HG03108 (cell line): Measurements from ENCODE around the gene ATP2B2.

Experiments
- ATAC-seq: cut with Tn5 transposase; IDR thresholded peaks from one replicate; pipeline ENCODE4 v1.9.1; 2021; ENCODE audit warnings: moderate library complexity; ENCODE audit not compliant: unreplicated experiment

The ATP2B2 gene

DNA sequence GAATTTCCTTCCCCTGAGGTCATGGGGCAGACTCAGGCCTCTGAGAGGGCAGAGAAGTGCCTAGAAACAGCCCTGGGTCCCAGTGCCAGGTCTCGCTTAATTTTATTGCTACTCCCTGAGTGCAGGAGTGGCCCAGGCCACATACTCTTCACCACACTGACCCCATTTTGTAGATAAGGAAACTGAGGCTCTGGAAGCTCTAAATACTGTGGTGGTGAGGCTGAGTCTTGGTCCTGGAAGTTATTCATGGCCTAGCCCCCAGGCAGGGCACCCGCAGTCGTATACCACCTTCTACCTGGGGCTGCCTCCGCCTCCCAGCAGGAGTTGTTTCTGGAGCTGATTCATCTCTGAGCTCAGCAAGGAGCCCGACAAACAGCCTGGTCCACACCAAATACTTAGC is 9.8 kb downstream of the ATP2B2 start:
- no peak for ATAC-seq

DNA sequence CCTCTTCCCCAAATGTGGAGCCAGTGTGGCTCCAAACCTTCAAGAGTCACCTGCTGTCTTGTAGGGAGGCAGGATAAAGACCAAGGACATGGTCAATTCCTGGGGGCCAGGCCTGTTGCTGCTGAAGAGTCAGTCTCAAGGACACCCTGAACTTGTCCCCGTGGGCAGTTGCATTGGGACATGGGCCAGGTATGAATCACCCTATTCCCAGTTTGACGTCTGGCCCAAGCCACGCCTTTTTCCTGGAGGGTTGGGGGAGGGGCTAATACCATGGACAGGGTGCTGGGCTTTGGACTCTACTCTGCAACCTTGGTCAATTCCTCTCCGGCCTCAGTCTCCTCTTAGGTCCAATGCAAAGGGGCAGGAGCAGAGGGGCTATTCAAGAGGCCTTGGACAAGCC is 10.4 kb downstream of the ATP2B2 start:
- no peak for ATAC-seq

DNA sequence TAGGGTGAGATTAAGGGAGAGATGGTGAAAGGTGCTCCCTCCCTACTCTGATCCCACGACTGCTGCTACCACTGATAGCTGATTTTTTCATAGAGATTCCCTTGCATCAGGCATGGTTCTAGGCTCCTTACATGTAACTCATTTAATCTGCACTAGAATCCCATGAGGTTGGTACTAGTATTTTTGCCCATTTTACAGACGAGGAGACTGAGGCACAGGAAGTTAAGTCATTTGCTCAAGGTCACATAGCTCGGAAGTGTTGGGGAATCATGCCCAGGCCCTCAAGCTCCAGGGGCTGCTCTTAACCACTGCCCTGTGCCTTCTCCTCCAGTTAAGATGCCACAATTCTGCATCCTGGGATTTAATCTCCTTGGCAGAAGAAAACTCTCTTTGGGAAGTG is 11.2 kb downstream of the ATP2B2 start:
- ATAC-seq: no peak

DNA sequence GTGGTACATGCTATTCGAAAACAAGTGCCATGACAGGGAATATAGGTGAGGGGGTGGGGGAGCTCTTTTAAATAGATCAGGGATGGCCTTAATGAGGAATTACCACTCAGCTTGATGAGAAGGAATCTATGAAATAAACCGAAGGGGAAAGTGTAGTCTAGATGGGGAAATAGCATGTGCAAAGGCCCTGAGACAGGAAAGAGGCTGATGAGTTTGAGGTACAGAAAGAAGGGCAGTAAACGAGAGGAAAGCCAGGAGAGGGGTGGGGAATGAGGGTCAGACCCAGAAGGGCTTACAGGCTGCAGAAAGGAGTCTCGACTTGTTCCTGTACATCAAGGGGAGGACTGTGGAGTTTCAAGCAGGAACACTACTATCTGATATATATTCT is 12.2 kb downstream of the ATP2B2 start:
- ATAC-seq: no peak

DNA sequence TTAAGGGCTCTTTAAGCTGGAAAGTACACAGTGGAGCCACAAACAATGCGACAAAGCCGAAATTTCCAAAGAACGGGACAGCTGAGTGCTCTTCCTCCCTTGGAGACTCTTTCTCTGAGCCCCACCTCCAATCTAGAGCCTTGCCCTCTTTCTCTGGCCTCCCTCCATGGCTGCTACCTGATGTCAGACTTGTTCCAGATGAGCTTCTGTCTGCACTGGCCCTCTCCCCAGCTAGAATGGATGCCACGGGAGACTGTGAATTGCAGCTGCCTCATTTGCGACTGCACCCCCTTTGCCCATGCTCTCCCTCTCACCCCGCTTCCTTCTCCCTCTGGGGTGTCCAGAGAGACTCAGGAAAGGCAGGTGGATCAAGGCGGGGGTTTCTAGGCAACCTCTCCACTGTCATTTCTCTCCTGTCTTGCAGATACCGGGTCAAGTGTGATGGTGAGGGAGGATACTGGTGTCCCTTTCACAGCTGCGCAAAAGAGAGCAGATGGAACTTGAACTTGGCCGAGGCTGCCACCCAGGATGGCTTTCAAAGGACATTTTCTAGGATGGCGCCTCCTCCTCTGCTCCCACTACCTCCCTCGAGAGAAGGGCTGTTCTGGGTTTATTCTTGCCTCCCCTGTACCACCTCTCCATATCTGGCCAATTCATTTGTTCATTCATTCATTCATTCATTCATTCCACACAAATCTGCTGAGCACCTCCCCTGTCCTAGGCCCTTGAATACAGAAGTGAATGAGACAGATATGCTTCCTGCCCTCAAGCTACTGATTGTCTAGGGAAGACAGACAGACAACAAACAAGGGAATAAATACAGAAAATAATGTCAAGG is 12.8 kb downstream of the ATP2B2 start:
- no peak for ATAC-seq

DNA sequence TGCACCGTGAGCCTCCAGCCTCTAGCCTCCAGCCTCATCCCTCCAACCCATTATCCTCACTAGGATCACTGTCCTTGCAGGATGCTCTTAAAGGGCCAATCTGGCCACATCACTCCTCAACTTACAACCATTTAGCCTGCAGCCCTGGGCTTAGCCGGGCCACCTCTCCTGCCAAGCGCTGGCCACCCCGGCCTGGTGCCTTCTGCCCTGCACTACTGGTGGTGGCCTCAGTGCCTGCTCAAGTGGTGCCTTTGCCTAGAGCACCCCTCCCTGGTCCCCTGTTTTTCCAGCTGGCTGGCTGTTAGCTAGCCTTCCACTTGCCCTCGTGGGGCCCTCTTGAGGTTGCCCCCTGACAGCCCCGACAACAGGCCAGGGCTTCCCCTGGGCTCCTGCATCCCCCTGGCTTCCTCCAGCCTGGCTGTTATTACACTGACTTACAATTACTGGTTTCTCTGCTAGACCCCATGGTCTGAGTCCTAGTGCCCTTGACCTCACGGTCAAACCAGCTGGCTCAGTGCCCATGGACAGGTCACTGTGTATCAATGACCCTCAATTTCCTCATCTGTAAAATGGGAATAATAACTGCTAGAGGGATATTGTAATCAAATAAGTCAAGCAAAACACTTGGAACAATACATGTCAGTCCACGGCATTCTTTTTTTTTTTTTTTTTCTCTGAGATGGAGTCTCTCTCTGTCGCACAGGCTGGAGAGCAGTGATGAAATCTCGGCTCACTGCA is 15.5 kb downstream of the ATP2B2 start:
- no peak for ATAC-seq

DNA sequence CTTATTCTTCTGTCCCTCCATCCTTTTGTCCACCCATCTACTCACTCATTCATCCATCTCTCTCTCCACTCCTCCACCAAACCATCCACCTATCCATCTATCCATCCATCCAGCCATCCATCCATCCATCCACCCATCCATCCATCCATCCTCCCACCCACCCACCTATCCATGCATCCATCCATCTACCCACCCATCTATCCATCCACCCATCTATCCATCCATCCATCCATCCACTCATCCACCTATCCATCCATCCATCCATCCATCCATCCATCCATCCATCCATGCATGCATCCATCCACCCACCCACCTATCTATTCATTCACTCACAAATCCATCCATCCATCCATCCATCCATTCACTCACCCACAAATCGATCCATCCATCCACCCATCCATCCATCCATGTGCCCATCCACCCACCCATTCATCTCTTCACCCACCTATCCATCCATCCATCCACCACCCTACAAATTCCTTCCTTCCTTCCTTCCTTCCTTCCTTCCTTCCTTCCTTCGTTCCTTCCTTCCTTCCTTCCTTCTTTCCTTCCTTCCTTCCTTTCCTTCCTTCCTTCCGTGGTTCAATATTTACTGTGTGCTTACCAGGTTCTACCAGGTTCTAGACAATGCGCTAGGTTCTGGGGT is 17.3 kb downstream of the ATP2B2 start:
- no peak for ATAC-seq

DNA sequence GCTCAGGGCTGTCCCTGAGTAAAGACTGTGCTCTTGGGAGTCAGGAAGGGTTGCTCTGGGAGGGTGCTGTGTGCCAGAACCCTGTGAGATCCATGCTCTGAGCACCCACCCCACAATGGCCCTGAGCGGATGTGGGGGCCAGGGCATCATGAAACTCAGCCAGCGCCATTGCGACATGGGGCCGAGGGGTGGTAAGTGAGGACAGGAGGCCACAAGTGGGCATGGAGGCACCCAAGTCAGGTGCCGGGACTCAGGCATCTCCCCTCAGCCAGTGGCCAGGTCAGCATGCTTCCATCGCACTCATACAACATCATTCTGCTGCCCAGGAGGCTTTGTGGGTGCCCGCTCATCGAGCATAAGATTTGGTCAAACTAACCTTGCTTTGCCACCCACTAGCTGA is 19.6 kb downstream of the ATP2B2 start:
- ATAC-seq: no peak

DNA sequence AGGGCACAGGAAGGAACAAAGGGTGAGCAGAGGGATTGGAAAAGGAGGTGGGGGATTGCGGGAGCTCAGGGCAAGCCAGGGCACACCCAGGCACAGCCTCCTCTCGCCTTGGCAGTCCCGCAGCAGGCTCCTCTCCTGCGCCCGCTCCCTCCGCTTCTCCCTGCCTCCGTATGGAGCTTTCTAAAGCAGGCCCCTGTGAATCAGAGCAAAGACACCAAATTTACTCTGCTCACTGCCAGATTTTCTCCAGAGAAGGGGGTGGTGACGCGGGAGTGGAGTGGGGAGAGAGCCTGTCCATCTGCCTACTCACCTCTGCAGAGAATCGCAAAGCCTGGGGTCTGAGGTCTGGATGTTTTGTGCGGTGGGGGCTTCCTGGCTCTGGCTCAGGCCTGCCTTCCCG is 20.0 kb downstream of the ATP2B2 start:
- no peak for ATAC-seq

DNA sequence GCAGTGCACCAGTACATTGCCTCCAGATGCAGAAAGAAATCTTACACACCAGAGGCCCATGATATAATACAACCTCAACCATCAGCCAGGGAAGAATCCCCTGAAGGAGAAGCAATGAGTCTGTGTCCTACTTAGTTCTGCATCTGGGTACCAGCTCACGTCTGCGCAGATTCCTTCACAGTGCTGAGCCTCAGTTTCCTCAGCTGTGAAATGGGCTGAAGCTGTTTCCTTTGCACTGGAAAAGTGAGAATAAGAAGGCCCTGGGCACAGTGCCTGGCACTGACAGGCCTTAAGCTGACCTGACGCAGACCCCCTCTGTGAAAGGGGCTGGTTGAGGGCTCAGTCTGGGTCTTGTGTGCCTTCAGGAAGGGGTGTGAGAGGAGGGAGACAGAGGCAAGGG is 20.7 kb downstream of the ATP2B2 start:
- ATAC-seq: no peak

DNA sequence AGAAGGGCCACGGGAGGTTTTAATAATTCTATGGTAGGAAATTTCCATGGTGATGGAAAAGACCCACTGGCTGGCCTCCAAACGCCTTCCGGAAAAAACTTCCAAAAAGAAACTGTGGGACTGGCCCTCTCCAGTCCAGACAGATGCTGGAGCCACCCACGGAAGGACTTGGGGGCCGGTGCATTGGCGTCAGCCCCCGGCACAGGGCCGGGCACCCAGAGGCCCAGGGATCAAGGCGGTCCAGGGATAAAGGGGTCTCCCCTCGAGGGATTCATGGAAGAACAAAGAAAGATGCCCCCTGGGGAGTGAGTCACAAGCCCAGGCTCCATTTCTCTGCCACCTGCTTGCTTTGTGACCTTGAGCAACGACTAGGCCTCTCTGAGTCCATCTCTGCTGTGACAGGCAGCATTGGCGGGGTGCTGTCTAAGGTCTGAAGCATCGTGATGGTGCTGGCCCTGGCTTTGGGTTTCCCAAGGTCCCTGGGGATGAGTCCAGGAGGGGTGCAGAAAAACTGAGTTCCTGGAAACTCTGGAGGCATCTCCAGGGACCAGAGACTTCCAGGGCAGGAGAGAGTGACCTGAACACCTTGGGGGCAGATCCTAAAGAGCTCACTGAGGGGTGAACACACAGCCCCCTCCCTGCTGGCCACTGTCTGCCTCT is 21.6 kb downstream of the ATP2B2 start:
- no peak for ATAC-seq

DNA sequence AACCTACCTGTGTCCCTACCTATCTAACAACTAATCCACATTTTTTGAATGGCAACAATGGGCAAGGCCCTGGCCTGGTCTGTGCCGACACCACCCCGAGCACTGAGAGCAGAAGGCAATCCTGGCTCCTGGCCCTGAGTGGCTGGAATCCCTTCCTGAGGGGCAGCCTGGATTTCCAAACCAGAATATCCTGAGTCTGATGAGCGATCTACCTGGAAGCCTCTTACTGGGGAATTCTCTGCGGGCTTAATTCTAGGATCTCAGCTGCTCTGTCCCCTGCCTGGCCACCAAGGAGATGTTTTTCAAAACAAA is 22.1 kb downstream of the ATP2B2 start:
- no peak for ATAC-seq

DNA sequence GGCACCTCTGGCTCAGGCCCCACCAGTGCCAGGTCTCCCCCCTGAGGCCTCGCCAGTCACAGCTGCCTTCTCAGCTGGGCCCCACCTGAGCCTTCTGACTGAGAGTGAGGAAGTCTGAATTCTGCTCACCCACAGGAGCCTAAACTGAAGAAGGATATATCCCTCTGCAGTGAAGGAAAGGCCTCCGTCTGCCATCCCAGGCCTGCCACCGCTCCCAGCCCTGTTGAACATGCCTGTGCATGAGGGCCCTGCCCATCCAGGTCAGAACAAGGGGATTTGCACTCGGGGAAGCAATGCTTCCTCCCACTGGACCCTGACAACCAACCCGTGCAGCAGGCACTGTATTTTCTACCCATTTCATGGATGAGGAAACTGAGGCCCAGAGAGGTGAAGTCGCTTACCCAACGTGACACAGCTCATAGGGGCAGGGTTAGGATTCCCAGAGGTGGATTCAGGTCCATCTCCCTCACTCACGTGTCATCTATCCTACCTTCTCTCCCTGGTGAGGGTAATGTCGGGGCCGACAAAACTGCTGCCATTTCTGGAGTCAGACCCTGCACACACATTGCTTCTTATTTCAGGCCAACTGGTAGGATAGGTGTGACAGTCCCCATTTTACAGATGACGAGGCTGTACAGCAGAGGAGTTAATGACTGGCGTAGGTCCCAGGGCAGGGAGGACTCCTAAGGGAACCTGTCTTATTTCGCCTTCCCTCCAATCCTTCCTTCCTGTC is 22.6 kb downstream of the ATP2B2 start:
- ATAC-seq: no peak

DNA sequence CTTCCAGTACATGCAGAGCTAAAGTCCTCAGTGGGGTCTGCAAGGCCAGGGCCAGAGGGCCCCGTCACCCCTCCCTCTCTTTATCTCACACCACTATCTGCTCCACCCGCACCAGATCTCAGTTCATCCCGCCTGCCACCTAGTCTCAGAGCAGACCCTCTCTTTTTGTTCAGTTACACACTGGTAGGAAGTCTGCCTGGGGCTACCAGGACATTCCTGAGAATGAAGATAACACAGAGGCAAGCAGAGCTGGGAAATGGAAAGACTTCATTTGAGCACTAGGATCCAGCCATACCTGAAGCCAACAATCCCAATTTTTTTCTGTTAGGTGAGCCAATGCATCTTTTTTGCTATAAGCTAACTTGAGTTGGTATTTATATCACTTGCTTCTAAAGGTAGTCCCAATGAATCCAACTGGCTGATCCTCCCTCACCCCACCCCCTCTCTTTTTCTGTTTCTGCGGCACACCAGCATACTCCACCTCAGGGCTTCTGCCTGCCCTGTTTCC is 24.5 kb downstream of the ATP2B2 start:
- ATAC-seq: no peak

DNA sequence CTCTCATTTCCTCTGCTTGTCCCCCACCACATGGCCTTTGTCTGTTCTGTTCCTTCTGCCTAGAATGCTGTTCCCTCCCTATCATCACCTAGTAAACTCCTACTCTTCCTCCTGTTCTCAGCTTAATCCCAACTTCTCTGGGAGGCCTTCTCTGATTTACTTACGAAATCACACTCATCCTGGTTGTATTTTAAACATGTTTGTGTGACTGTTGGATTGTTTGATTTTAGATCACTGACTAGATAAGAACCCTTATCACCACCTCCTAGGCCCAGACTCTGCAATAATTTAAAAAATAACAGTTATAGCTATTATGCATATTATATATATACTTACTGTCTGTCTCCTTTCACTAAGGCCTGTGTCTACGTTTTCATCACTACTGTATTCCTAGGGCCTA is 26.1 kb downstream of the ATP2B2 start:
- ATAC-seq: no peak

DNA sequence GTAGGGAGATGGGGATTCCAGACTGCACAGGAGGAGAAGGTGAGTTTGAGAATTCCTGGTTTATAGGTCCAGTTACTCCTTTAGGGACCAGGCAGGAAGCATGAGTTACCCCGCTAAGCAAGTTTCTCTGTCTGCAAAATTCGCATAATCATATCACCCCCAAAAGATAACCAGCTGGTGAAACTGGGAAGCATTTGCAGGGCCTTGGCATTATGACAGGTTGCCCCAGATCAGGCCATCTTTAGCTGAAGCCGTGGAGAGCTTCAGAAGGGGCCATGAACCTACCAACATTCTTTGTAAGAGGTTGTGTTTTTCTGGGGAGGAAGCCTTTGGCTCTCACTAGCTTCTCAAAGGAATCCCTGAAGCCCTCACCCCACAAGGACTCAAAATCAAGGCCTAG is 29.4 kb downstream of the ATP2B2 start:
- ATAC-seq: no peak

DNA sequence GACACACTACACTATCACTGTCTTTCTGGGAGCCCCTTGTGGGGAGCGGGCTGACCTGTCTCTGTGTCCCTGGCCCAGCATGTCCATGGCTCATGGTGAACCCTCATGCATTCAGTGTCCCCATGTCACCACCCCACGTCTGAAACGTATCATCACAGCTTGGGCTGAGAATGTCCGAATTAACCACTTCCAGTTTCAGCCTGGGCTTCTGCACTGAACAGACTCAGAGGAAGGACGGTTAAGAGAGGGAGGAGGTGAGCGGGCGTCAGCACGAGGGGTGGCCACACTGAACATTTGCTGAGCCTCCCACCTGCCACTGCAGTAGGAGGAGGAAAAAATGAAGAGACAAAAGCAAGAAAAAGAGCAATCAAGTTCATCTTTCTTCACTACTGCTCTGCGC is 30.5 kb downstream of the ATP2B2 start:
- peak; percentile 54 for ATAC-seq

DNA sequence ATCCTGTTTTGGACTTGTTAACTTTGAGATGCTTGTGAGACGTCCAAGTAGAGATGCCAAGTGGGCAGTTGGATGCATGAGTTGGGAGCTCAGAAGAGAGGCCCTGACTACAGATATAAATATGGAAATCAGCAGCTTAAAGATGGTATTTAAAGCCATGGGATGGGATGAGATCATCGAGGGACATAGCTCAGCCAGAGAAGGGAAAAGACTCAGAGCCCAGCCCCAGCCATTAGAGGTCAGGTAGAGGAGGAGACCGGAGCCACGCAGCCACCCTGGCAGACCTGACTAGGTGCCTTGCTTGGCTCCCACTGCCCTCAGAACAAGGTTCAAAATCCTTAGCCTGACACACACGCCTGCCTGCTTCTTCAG is 31.1 kb downstream of the ATP2B2 start:
- ATAC-seq: no peak

DNA sequence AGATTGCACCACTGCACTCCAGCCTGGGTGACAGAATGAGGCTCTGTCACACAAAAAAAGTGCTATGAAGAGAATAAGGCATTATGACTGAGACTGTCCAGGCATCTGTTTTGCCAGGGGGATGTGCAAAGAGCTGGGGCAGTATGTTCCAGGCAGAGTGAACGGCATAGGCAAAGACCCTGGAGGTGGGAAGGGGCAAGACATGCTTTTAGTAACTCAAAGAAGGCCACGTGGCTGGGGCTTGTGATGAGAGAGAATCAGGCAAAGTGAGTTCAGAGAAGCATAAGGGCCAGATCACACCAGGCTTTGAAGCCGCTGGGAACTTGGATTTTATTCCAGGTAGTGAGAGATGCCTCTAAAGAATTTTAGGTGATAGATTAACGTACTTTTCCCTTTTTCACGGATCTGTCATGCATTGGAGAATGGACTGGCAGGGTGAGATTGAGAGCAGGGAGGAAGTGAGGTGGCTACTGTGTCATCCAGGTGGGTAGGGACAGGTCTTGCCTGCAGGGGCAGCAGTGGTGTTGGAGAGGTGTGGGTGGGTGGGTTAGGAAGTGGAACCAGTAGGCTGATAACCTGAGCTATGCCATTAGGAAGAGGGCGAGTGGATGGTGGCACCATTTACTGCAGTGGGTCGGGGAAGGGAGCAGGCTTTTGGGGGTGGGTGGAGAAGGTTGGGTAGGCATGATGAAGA is 31.7 kb downstream of the ATP2B2 start:
- no peak for ATAC-seq

DNA sequence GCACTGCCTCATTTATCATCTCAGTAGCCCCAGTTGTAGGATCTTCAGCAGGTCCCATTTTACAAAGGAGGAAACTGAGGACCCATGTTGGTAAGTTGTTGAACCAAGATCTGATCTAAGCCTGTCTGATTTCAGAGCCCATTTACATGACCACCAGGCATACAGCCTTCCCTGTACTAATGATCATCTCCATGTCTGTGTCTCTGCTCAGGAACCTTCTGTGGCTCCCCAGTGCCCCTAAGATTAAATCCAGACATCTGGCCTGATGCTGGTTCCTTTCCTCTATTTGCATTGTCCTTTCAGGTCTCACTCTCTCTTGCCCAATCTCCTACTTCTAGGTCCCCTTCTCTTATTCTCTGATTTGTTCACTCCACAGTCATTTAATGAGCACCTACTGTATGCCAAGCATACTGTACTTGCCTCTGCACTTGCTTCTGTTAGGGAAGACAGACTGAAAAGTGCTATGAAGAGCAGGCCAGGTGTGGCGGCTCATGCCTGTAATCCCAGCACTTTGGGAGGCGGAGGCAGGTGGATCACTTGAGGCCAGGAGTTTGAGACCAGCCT is 32.4 kb downstream of the ATP2B2 start:
- ATAC-seq: no peak
